GM19463 (cell line): ENCODE data around the gene SEMA7A.
A peak's percentile ranks its signal among the peaks of the same experiment; 100 is the strongest.
"Not testable (repeated sequence)": the region's sequence is repeated elsewhere in the genome, so short reads cannot be mapped to it uniquely, and the experiment has no call there.

Experiments
- ATAC-seq: cut with Tn5 transposase; IDR thresholded peaks from one replicate; pipeline ENCODE4 v1.9.1; 2021; ENCODE audit warnings: mild to moderate bottlenecking, moderate library complexity; ENCODE audit not compliant: unreplicated experiment

The SEMA7A gene

GRCh38 chr15:74400915-74401757 lies 32.6 kb downstream of the SEMA7A start:
- ATAC-seq: no peak

DNA sequence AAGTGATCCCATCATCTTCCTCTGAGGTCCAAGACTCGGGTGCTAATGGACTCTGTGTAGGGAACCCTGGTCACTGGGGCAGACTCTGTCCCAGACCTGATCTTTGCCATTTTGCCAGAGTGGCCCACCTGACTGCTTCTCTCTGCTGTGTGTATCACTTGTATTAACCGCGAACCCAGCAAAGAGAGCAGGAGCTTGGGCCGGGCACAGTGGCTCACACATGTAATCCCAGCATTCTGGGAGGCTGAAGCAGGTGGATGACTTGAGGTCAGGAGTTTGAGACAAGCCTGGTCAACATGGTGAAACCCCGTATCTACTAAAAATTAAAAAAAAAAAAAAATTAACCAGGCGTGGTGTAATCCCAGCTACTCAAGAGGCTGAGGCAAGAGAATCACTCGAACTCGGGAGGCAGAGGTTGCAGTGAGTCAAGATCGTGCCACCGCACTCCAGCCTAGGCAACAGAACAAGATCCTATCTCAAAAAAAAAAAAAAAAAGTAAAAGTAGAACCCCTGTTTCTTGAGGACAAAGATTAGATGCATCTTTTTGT lies 33.4 kb downstream of the SEMA7A start:
- no peak for ATAC-seq

DNA sequence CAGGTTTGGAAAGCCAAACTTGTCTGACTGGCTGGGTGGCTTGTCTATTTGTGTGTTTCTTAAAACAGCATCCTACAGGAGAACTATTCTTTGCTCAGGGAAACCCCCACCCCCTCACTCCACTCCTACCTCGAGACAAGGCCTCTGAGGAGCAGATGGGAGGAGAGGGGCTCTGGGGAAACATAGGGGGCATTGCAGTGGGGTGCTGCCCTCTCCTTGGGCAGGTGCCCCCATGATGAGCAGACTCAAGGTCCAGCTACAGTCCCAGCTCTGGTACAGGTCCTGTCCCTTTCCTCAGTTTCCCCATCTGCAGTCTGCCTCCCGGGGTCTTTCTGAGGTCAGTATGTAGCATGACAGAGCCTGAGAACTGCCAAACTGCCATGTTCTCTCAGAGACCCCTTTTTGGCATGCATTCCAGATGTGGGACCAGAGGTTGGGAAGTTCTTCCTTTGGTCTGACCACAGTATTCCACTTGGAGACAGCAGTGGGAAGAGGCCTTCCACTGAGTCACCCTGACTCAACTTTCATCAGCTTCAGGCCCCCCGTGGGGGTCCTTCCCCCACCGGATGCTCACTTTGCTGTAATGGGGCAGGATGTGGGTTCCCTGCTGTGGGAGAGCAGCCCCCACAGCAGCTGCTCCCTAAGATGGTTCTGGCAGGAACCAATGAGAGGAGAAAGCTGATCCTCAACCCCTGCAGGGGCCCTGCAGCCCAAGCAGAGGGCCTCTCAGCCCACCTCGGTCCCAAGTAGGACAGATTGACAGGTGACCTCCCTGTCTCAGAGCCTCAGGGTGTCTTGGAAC lies 34.0 kb downstream of the SEMA7A start:
- ATAC-seq: no peak

- no peak for ATAC-seq
Observed at GRCh38 chr15:74399100-74399499, 34.7 kb downstream of the SEMA7A start.

- ATAC-seq: no peak
Observed at GRCh38 chr15:74398183-74398582, 35.6 kb downstream of the SEMA7A start.

GRCh38 chr15:74397239-74398068 lies 36.3 kb downstream of the SEMA7A start:
- ATAC-seq: no peak

GRCh38 chr15:74396445-74397238 lies 37.1 kb downstream of the SEMA7A start:
- peak; percentile 30 for ATAC-seq

- no peak for ATAC-seq
Observed at GRCh38 chr15:74396146-74396438, 37.7 kb downstream of the SEMA7A start.

- no peak for ATAC-seq
Observed at GRCh38 chr15:74395319-74396145, 38.2 kb downstream of the SEMA7A start.

GRCh38 chr15:74394090-74394846 lies 39.5 kb downstream of the SEMA7A start:
- no peak for ATAC-seq

DNA sequence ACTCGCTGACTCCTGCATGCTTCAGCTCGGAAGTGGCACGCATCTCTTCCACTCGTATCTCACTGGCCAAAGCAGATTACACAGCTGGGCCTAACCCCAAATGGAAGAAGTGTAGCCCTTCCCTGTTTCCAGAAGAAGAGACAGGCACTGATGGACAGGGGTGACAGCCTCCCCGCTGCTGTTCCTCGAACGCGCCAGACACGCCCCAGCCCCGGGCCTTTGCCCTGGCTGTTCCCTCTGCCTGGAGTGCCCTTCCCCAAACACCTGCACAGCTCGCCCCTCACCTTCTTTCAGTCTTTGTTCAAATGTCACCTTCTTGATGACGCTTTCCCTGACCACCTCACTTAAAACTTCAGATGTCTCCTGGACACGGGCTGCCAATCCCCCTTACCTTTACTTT lies 40.3 kb downstream of the SEMA7A start:
- no peak for ATAC-seq

DNA sequence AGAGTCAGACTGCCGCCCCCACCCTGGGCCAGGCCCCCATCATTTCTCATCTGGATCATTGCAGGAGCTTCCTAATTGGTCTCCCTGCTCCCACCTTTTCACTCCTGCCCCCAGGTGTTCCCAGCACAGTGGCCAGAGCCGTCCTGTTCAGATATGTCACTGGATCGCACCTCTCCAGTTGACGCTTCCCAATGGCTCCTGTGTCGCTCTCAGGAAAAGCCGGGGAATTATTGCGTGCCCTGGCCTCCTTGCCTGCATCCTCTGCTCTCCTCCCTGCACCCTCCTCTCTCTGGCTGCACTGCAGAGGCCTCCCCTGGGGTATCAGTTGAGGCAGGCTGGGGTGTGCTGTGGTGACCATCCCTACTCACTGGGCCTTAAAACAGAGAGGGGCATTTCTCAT lies 40.9 kb downstream of the SEMA7A start:
- no peak for ATAC-seq

GRCh38 chr15:74392451-74392830 lies 41.3 kb downstream of the SEMA7A start:
- ATAC-seq: no peak

- no peak for ATAC-seq
Observed at GRCh38 chr15:74391582-74392450, 41.9 kb downstream of the SEMA7A start.

GRCh38 chr15:74390647-74391288 lies 43.0 kb downstream of the SEMA7A start:
- ATAC-seq: no peak

GRCh38 chr15:74390049-74390646 lies 43.6 kb downstream of the SEMA7A start:
- not testable (repeated sequence) for ATAC-seq
